ENCODE results near the gene TBX4. TPM values are rescaled to one million over a fixed set of nuclear protein-coding genes. Genes with fewer than 3 reads are reported as not detected.

TBX4 gene
- total RNA-seq, 4 donors from 2014 or later: 2.4 TPM; not detected in 3

- H3K9me3 ChIP-seq: no peaks in the 10 kb centered on the region
- no peaks in the 10 kb centered on the region for H3K36me3 ChIP-seq
- H3K27ac ChIP-seq: no peak overlapping the region
- in situ Hi-C loops (cut with MboI; ENCODE audit: low pct_ligation_motif_present in 1 of 4, low pct_unique_long_range_greater_than_20kb in 1 of 4, low sequenced_read_pairs in 3 of 4): no loop called here
- no peak overlapping the region for H3K4me3 ChIP-seq
- 60 to 83% methylated on average over 3 of the region's 3 CpGs for WGBS, 2 donors (ENCODE audit: low coverage in 1 of 2)
- intact Hi-C loops (cut with DNase I; ENCODE audit: low total_unique reads): no loop called here
- no peaks in the 10 kb centered on the region for H3K4me1 ChIP-seq
- DNase-seq: no peak
- TF ChIP-seq POLR2AphosphoS5 (IDR thresholded peaks at IDR 0.05) (no peak), EP300 (IDR thresholded peaks at IDR 0.05; ENCODE audit: low read depth) (no peak), CTCF (IDR thresholded peaks at IDR 0.05) (no peak), POLR2A (IDR thresholded peaks at IDR 0.05) (no peak)
- H3K27me3 ChIP-seq: peaks cover 3% of the 10 kb centered on the region
Measured at GRCh38 chr17:61517265-61517664, 65.0 kb downstream of the TBX4 start.

- DNase-seq: no peak
- Histone ChIP-seq H3K27ac (no peak overlapping the region), H3K9me3 (no peaks in the 10 kb centered on the region), H3K4me1 (no peaks in the 10 kb centered on the region), H3K4me3 (no peak overlapping the region), H3K27me3 (peaks cover 3% of the 10 kb centered on the region), H3K36me3 (no peaks in the 10 kb centered on the region)
- intact Hi-C loops (cut with DNase I; ENCODE audit: low total_unique reads): no loop called here
- in situ Hi-C loops (cut with MboI; ENCODE audit: low pct_ligation_motif_present in 1 of 4, low pct_unique_long_range_greater_than_20kb in 1 of 4, low sequenced_read_pairs in 3 of 4): no loop called here
- TF ChIP-seq POLR2A (IDR thresholded peaks at IDR 0.05) (no peak), CTCF (IDR thresholded peaks at IDR 0.05) (no peak), POLR2AphosphoS5 (IDR thresholded peaks at IDR 0.05) (no peak), EP300 (IDR thresholded peaks at IDR 0.05; ENCODE audit: low read depth) (no peak)
- WGBS, 2 donors (ENCODE audit: low coverage in 1 of 2): 53 to 59% methylated on average over 3 of the region's 3 CpGs
Measured at GRCh38 chr17:61517843-61518606, 65.8 kb downstream of the TBX4 start.

- no peak overlapping the region for H3K27ac ChIP-seq
- H3K36me3 ChIP-seq: no peaks in the 10 kb centered on the region
- H3K4me3 ChIP-seq: no peak overlapping the region
- H3K27me3 ChIP-seq: peaks cover 7% of the 10 kb centered on the region
- DNase-seq: no peak
- no peaks in the 10 kb centered on the region for H3K9me3 ChIP-seq
- no peak for TF ChIP-seq POLR2AphosphoS5 (IDR thresholded peaks at IDR 0.05)
- TF ChIP-seq EP300 (IDR thresholded peaks at IDR 0.05; ENCODE audit: low read depth): no peak
- no peak for TF ChIP-seq POLR2A (IDR thresholded peaks at IDR 0.05)
- no peak for TF ChIP-seq CTCF (IDR thresholded peaks at IDR 0.05)
- 25 to 45% methylated on average over 1 of the region's 1 CpG for WGBS, 2 donors (ENCODE audit: low coverage in 1 of 2)
- in situ Hi-C loops (cut with MboI; ENCODE audit: low pct_ligation_motif_present in 1 of 4, low pct_unique_long_range_greater_than_20kb in 1 of 4, low sequenced_read_pairs in 3 of 4): no loop called here
- no peaks in the 10 kb centered on the region for H3K4me1 ChIP-seq
- intact Hi-C loops (cut with DNase I; ENCODE audit: low total_unique reads): no loop called here
Measured at GRCh38 chr17:61519139-61519538, 66.9 kb downstream of the TBX4 start.

- Histone ChIP-seq H3K4me3 (no peak overlapping the region), H3K36me3 (no peaks in the 10 kb centered on the region), H3K27ac (no peak overlapping the region), H3K4me1 (no peaks in the 10 kb centered on the region), H3K27me3 (peaks cover 13% of the 10 kb centered on the region), H3K9me3 (no peaks in the 10 kb centered on the region)
- 57 to 64% methylated on average over 3 of the region's 3 CpGs for WGBS, 2 donors (ENCODE audit: low coverage in 1 of 2)
- TF ChIP-seq CTCF (IDR thresholded peaks at IDR 0.05) (no peak), EP300 (IDR thresholded peaks at IDR 0.05; ENCODE audit: low read depth) (no peak), POLR2AphosphoS5 (IDR thresholded peaks at IDR 0.05) (no peak), POLR2A (IDR thresholded peaks at IDR 0.05) (no peak)
- no peak for DNase-seq
- intact Hi-C loops (cut with DNase I; ENCODE audit: low total_unique reads) (no loop called here), in situ Hi-C loops (cut with MboI; ENCODE audit: low pct_ligation_motif_present in 1 of 4, low pct_unique_long_range_greater_than_20kb in 1 of 4, low sequenced_read_pairs in 3 of 4) (no loop called here)
Measured at GRCh38 chr17:61519754-61520440, 67.7 kb downstream of the TBX4 start.

Measured in transverse colon (tissue), 4 donors.